HFFc6 (cell line): Measurements from ENCODE around the gene LBP. TPM values are rescaled to one million over a fixed set of nuclear protein-coding genes. Genes with fewer than 3 reads are reported as not detected.

ENCODE experiments used
- DNase-seq: peaks from one replicate; pipeline ENCODE4 v3.0.0-alpha.2; 2018
- H3K27ac Mint-ChIP-seq: 2 replicates; pipeline ENCODE4 v1.8.0; 2020; ENCODE audit warnings: mild to moderate bottlenecking, mixed read lengths
- H3K27me3 Mint-ChIP-seq: 2 replicates; pipeline ENCODE4 v1.8.0; 2021; ENCODE audit warnings: mild to moderate bottlenecking, moderate library complexity, mixed read lengths; ENCODE audit not compliant: insufficient read depth
- H3K36me3 Mint-ChIP-seq: 2 replicates; pipeline ENCODE4 v1.8.0; 2021; ENCODE audit warnings: low read depth, mixed read lengths
- H3K4me1 Mint-ChIP-seq: 2 replicates; pipeline ENCODE4 v1.8.0; 2020; ENCODE audit warnings: low read depth, mixed read lengths
- H3K4me3 Mint-ChIP-seq: 2 replicates; pipeline ENCODE4 v1.8.0; 2020; ENCODE audit warnings: mild to moderate bottlenecking, moderate library complexity, mixed read lengths
- H3K9me3 Mint-ChIP-seq: 2 replicates; pipeline ENCODE4 v1.8.0; 2020; ENCODE audit warnings: mild to moderate bottlenecking, mixed read lengths
- CTCF ChIP-seq: fragments of 200-600 bp; sonication (generic); IDR thresholded peaks from 2 replicates; pipeline ENCODE4 v1.5.0; 2021; ENCODE audit warnings: antibody characterized with exemption, mild to moderate bottlenecking
- total RNA-seq, 6 experiments: library from RNA; stranded (reverse); fragmentation: NEBNext Ultra II Directional; extraction: Animal tissue kit (Norgen Biotek cat#: 25700); gene quantifications; 2 replicates in 1 of 6; 3 replicates in 5 of 6; pipeline ENCODE4 v1.2.3, GENCODE V29; 2021

Gene LBP
- total RNA-seq, 6 experiments from 2014 or later: not detected

- Mint-ChIP-seq H3K9me3 (no peaks in the 10 kb centered on the region), H3K27ac (no peak overlapping the region), H3K27me3 (peaks cover 34% of the 10 kb centered on the region), H3K4me3 (no peak overlapping the region), H3K4me1 (no peaks in the 10 kb centered on the region; the same call in 1 of the 2 replicates), H3K36me3 (no peaks in the 10 kb centered on the region)
- no peak for TF ChIP-seq CTCF
- no peak for DNase-seq
These were observed 3.6 kb downstream of the LBP start for GRCh38 chr20:38349856-38350255.

GRCh38 chr20:38350879-38351775 lies 4.8 kb downstream of the LBP start:
- no peak for TF ChIP-seq CTCF
- Mint-ChIP-seq H3K27ac (no peak overlapping the region), H3K4me1 (no peaks in the 10 kb centered on the region; the same call in 1 of the 2 replicates), H3K9me3 (no peaks in the 10 kb centered on the region), H3K4me3 (no peak overlapping the region), H3K36me3 (no peaks in the 10 kb centered on the region), H3K27me3 (peaks cover 26% of the 10 kb centered on the region)
- DNase-seq: no peak

- peaks cover 12% of the 10 kb centered on the region for H3K27me3 Mint-ChIP-seq
- no peaks in the 10 kb centered on the region for H3K9me3 Mint-ChIP-seq
- peaks cover 9% of the 10 kb centered on the region for H3K4me1 Mint-ChIP-seq
- no peaks in the 10 kb centered on the region for H3K36me3 Mint-ChIP-seq
- DNase-seq: no peak
- H3K27ac Mint-ChIP-seq: no peak overlapping the region
- TF ChIP-seq CTCF: no peak
- H3K4me3 Mint-ChIP-seq: no peak overlapping the region
These were observed 7.0 kb downstream of the LBP start for GRCh38 chr20:38353316-38353715.

- H3K4me3 Mint-ChIP-seq: no peak overlapping the region
- no peaks in the 10 kb centered on the region for H3K36me3 Mint-ChIP-seq
- peaks cover 9% of the 10 kb centered on the region for H3K4me1 Mint-ChIP-seq
- TF ChIP-seq CTCF: no peak
- H3K27me3 Mint-ChIP-seq: peaks cover 7% of the 10 kb centered on the region
- no peak overlapping the region for H3K27ac Mint-ChIP-seq
- DNase-seq: no peak
- H3K9me3 Mint-ChIP-seq: no peaks in the 10 kb centered on the region
These were observed 7.9 kb downstream of the LBP start for GRCh38 chr20:38354227-38354626.

- H3K4me3 Mint-ChIP-seq: no peak overlapping the region
- no peak overlapping the region for H3K27ac Mint-ChIP-seq
- H3K9me3 Mint-ChIP-seq: no peaks in the 10 kb centered on the region
- peaks cover 9% of the 10 kb centered on the region for H3K4me1 Mint-ChIP-seq
- H3K27me3 Mint-ChIP-seq: peaks cover 3% of the 10 kb centered on the region
- no peaks in the 10 kb centered on the region for H3K36me3 Mint-ChIP-seq
- DNase-seq: no peak
- no peak for TF ChIP-seq CTCF
These were observed 9.1 kb downstream of the LBP start for GRCh38 chr20:38355161-38356012.
